GM06990 (cell line): ENCODE results near the gene KRT80.

Experiments
- DNase-seq: peaks from one replicate; pipeline ENCODE4 v3.0.0-alpha.2; 2011; ENCODE audit not compliant: insufficient read length; ENCODE audit errors: extremely low read depth
- H3K27me3 ChIP-seq: replicated peaks from 2 replicates; pipeline ENCODE4 v1.6.0; 2011; ENCODE audit warnings: low read length; ENCODE audit not compliant: control insufficient read depth, insufficient read depth
- H3K36me3 ChIP-seq: 2 replicates; pipeline ENCODE4 v1.5.1; 2011; ENCODE audit warnings: low read length; ENCODE audit not compliant: control insufficient read depth, insufficient read depth
- H3K4me3 ChIP-seq: replicated peaks from 2 replicates; pipeline ENCODE4 v1.5.1; 2011; ENCODE audit warnings: low read depth, mild to moderate bottlenecking, control low read depth, low read length
- CTCF ChIP-seq: IDR thresholded peaks from 2 replicates; pipeline ENCODE4 v1.5.1; 2011; ENCODE audit warnings: low read length, control low read depth, mild to moderate bottlenecking, inconsistent platforms; ENCODE audit not compliant: insufficient read depth, poor library complexity, severe bottlenecking

Gene KRT80

GRCh38 chr12:52238207-52238840 lies 46.5 kb upstream of the KRT80 start:
- Histone ChIP-seq H3K4me3 (no peak overlapping the region), H3K27me3 (no peaks in the 10 kb centered on the region), H3K36me3 (no peaks in the 10 kb centered on the region)
- no peak for TF ChIP-seq CTCF
- DNase-seq, result no peak

- no peaks in the 10 kb centered on the region; the same call in 1 of the 2 replicates for H3K27me3 ChIP-seq
- no peak for TF ChIP-seq CTCF
- DNase-seq, result no peak
- H3K4me3 ChIP-seq, result no peak overlapping the region
- no peaks in the 10 kb centered on the region for H3K36me3 ChIP-seq
These were observed 44.7 kb upstream of the KRT80 start for GRCh38 chr12:52236386-52237050.

- no peak for DNase-seq
- no peak for TF ChIP-seq CTCF
- Histone ChIP-seq H3K36me3 (no peaks in the 10 kb centered on the region), H3K27me3 (no peaks in the 10 kb centered on the region; the same call in 1 of the 2 replicates), H3K4me3 (no peak overlapping the region)
These were observed 44.1 kb upstream of the KRT80 start for GRCh38 chr12:52235822-52236361.

- TF ChIP-seq CTCF, result no peak
- Histone ChIP-seq H3K27me3 (no peaks in the 10 kb centered on the region; the same call in 1 of the 2 replicates), H3K4me3 (no peak overlapping the region), H3K36me3 (no peaks in the 10 kb centered on the region)
- DNase-seq, result no peak
These were observed 43.4 kb upstream of the KRT80 start for GRCh38 chr12:52235001-52235764.

- Histone ChIP-seq H3K4me3 (no peak overlapping the region), H3K27me3 (no peaks in the 10 kb centered on the region; the same call in 1 of the 2 replicates), H3K36me3 (no peaks in the 10 kb centered on the region)
- TF ChIP-seq CTCF, result no peak
- no peak for DNase-seq
These were observed 42.5 kb upstream of the KRT80 start for GRCh38 chr12:52234223-52234810.
